Stomach (tissue), 9 donors: ENCODE measurements around the gene SIK3. TPM values are rescaled to one million over a fixed set of nuclear protein-coding genes. Genes with fewer than 3 reads are reported as not detected.

Experiments used
- DNase-seq, 2 donors: peaks; one replicate each; pipeline versions ENCODE4 v3.0.0 to v3.0.0-alpha.2; 2013 to 2019
- H3K27ac ChIP-seq, 5 donors: fragments of 200-600 bp in 4 of 5; sonication (generic) in 4 of 5; one replicate each; pipeline ENCODE4 v1.5.1; 2013 to 2019; ENCODE audit warnings: mild to moderate bottlenecking in 1 of 5, moderate library complexity in 1 of 5
- H3K27me3 ChIP-seq, 3 donors: fragments of 200-600 bp; sonication (generic); one replicate each; pipeline ENCODE4 v1.5.1; 2017 to 2019; ENCODE audit warnings: mixed run types in 1 of 3
- H3K36me3 ChIP-seq, 4 donors: fragments of 200-600 bp; sonication (generic); 1 replicate in 3 of 4; 2 replicates in 1 of 4; pipeline ENCODE4 v1.5.1; 2016 to 2019
- H3K4me1 ChIP-seq, 4 donors: fragments of 200-600 bp; sonication (generic); one replicate each; pipeline ENCODE4 v1.5.1; 2016 to 2019
- H3K4me3 ChIP-seq, 4 donors: fragments of 200-600 bp; sonication (generic) in 3 of 4; one replicate each; pipeline ENCODE4 v1.5.1; 2016 to 2019; ENCODE audit warnings: mild to moderate bottlenecking in 1 of 4
- H3K9me3 ChIP-seq, 4 donors: fragments of 200-600 bp; sonication (generic); one replicate each; pipeline ENCODE4 v1.5.1; 2016 to 2019
- CTCF ChIP-seq, 7 experiments: fragments of 450-650 bp in 4 of 7; fragments of 200-600 bp in 3 of 7; sonication (generic) in 3 of 7; IDR thresholded peaks; one replicate each; pipeline ENCODE4 v1.5.1; 2016 to 2019; ENCODE audit warnings: antibody characterized with exemption in 7 of 7, control low read depth in 2 of 7, mild to moderate bottlenecking in 1 of 7
- EP300 ChIP-seq: sonication (generic); formaldehyde crosslinking; IDR thresholded peaks from one replicate; pipeline ENCODE4 v1.6.1; 2017; ENCODE audit warnings: antibody characterized with exemption
- POLR2A ChIP-seq, 4 donors: fragments of 450-650 bp; IDR thresholded peaks; one replicate each; pipeline ENCODE4 v1.6.1; 2016; ENCODE audit warnings: antibody characterized with exemption in 4 of 4, control low read depth in 2 of 4, mild to moderate bottlenecking in 1 of 4, moderate library complexity in 1 of 4
- POLR2AphosphoS5 ChIP-seq, 3 donors: sonication (generic); formaldehyde crosslinking; IDR thresholded peaks; one replicate each; pipeline ENCODE4 v1.6.1; 2016; ENCODE audit warnings: antibody characterized with exemption in 3 of 3
- WGBS, 5 donors: extraction: QIAGEN DNeasy Blood & Tissue Kit in 3 of 5; methylation state at CpG; one replicate each; pipeline versions ENCODE4 v1.1.5 to v1.1.7; 2013 to 2018; 5-methylcytosine and 5-hydroxymethylcytosine counted together
- intact Hi-C: fragments of 100-400 bp; cut with DNase I; formaldehyde crosslinking; loops from one replicate; pipeline ENCODE4 v1.15.1; 2023; ENCODE audit warnings: low total_unique reads
- polyA plus RNA-seq, 3 donors: library from polyadenylated mRNA; stranded (reverse); fragments of 200-250 nt; gene quantifications; one replicate each; pipeline ENCODE4 v1.2.3, GENCODE V29; 2013
- total RNA-seq, 5 donors: library from RNA; depleted of rRNA; stranded (reverse); fragments of >200 nt; gene quantifications; one replicate each; pipeline versions ENCODE4 v1.1.0 to v1.2.3, GENCODE V29; 2014 to 2016
- donor health status: healthy with polysubstance abuse.
- donor health status: Bipolar disorder and iron deficiency.
- donor health status: healthy.

SIK3 gene
- total and polyA plus RNA-seq, 8 donors, result 6.5 to 97.8 (median 23.7) TPM

DNA sequence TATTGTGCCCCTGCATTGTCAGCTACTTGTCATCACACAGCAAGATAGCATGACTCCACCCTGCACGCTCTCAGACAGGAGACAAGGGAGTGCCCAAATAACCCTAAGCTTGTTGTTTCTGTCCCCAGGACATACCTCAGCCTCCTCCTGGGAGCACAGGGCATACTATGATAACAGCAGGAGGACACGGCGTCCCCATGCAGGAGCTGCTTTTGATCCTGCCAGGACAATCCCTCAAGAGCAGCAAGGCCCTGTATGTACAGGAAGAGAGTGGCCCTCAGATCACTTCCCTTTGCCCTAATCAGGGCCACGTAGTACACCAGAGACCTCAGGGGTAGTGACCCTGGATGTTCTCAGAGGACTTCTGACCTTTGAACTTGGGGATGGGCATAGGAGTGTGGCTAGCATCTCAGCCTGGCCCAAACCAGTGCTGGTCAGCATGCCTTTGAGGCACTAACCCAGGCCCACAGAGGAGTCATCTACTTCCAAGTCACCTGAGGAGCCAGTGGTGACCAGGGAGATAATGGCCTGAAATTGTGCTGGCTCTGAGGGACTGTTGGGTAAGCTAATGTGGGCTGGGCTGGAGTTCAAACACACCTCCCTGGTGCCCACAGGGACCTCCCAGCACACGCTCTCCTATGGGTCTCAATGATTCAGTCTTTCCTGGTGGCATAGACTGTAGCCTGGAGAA, 284.3 kb downstream of the SIK3 start:
- TF ChIP-seq POLR2A (IDR thresholded peaks at IDR 0.05) (no peak), EP300 (no peak), CTCF (IDR thresholded peaks at IDR 0.05) (no peak), POLR2AphosphoS5 (IDR thresholded peaks at IDR 0.05) (no peak)
- Histone ChIP-seq H3K36me3 (no peaks in the 10 kb centered on the region), H3K9me3 (no peaks in the 10 kb centered on the region), H3K4me3 (no peak overlapping the region), H3K27ac (no peak overlapping the region), H3K27me3 (no peaks in the 10 kb centered on the region), H3K4me1 (peaks cover 0 to 7% (median 3%) of the 10 kb centered on the region in 4 donors)
- WGBS, 5 donors, result 55 to 72% (median 67%) methylated on average over 3 to 5 of the region's 5 CpGs
- peak in 1 of 2 donors; percentile 23 for DNase-seq
- intact Hi-C loops, result no loop called here

- DNase-seq, result peak in 1 of 2 donors; percentile 11
Observed at GRCh38 chr11:116813170-116813569, 285.1 kb downstream of the SIK3 start.

GRCh38 chr11:116812109-116812508, 286.1 kb downstream of the SIK3 start:
- H3K27me3 ChIP-seq, result no peaks in the 10 kb centered on the region
- intact Hi-C loops, result no loop called here
- peaks cover 4 to 18% (median 8%) of the 10 kb centered on the region in 4 donors for H3K4me1 ChIP-seq
- TF ChIP-seq EP300, result no peak
- TF ChIP-seq POLR2AphosphoS5 (IDR thresholded peaks at IDR 0.05), result no peak
- TF ChIP-seq POLR2A (IDR thresholded peaks at IDR 0.05), result no peak
- TF ChIP-seq CTCF (IDR thresholded peaks at IDR 0.05), result no peak
- no peaks in the 10 kb centered on the region for H3K36me3 ChIP-seq
- H3K27ac ChIP-seq, result no peak overlapping the region
- no peak overlapping the region for H3K4me3 ChIP-seq
- no peaks in the 10 kb centered on the region for H3K9me3 ChIP-seq
- 86 to 98% (median 95%) methylated on average over 4 of the region's 4 CpGs for WGBS, 5 donors
- DNase-seq, result peak in 1 of 2 donors; percentile 13

More at GRCh38 chr11:116813170-116813569, 285.1 kb downstream of the SIK3 start:
- no peak for TF ChIP-seq POLR2AphosphoS5 (IDR thresholded peaks at IDR 0.05)
- no peak for TF ChIP-seq CTCF (IDR thresholded peaks at IDR 0.05)
- TF ChIP-seq EP300, result no peak
- TF ChIP-seq POLR2A (IDR thresholded peaks at IDR 0.05), result no peak
- no peaks in the 10 kb centered on the region for H3K9me3 ChIP-seq
- no peaks in the 10 kb centered on the region for H3K36me3 ChIP-seq
- WGBS, 5 donors, result 92 to 100% (median 94%) methylated on average over 1 of the region's 1 CpG
- H3K4me3 ChIP-seq, result no peak overlapping the region
- intact Hi-C loops, result no loop called here
- H3K27me3 ChIP-seq, result no peaks in the 10 kb centered on the region
- peaks cover 0 to 11% (median 3%) of the 10 kb centered on the region in 4 donors for H3K4me1 ChIP-seq
- H3K27ac ChIP-seq, result no peak overlapping the region

- Histone ChIP-seq H3K4me1 (peaks cover 4 to 18% (median 8%) of the 10 kb centered on the region in 4 donors), H3K27me3 (no peaks in the 10 kb centered on the region), H3K36me3 (no peaks in the 10 kb centered on the region), H3K9me3 (no peaks in the 10 kb centered on the region), H3K4me3 (no peak overlapping the region), H3K27ac (no peak overlapping the region)
- no peak for DNase-seq
- TF ChIP-seq POLR2A (IDR thresholded peaks at IDR 0.05) (no peak), POLR2AphosphoS5 (IDR thresholded peaks at IDR 0.05) (no peak), EP300 (no peak), CTCF (IDR thresholded peaks at IDR 0.05) (no peak)
- 74 to 90% (median 84%) methylated on average over 3 of the region's 3 CpGs for whole genome bisulfite sequencing, 5 donors
- intact Hi-C loops, result no loop called here
Observed at GRCh38 chr11:116811194-116811593, 287.0 kb downstream of the SIK3 start.
